GM23338 (cell line): ENCODE results near the gene DOCK1. TPM values are rescaled to one million over a fixed set of nuclear protein-coding genes. Genes with fewer than 3 reads are reported as not detected.

Experiments
- ATAC-seq: fragments of 200-7000 bp; cut with Tn5 transposase; 3 replicates; pipeline ENCODE4 v1.9.1; 2020
- DNase-seq: peaks from one replicate; pipeline ENCODE4 v3.0.0-alpha.2; 2015; ENCODE audit warnings: low spot score
- H2AFZ ChIP-seq: fragments of 200-600 bp; sonication (generic); 2 replicates; pipeline ENCODE4 v1.8.0; 2016; ENCODE audit warnings: antibody characterized with exemption, mild to moderate bottlenecking, moderate library complexity
- H3F3A ChIP-seq: fragments of 200-600 bp; sonication (generic); replicated peaks from 2 replicates; pipeline ENCODE4 v1.8.0; 2017; ENCODE audit warnings: antibody characterized with exemption, mixed run types, low read depth
- H3K27ac ChIP-seq: fragments of 200-600 bp; sonication (generic); 2 replicates; pipeline ENCODE4 v1.6.1; 2016; ENCODE audit warnings: low read depth
- H3K27me3 ChIP-seq: fragments of 200-600 bp; sonication (generic); 2 replicates; pipeline ENCODE4 v1.8.0; 2016; ENCODE audit warnings: mild to moderate bottlenecking, mixed run types, moderate library complexity; ENCODE audit not compliant: insufficient read depth
- H3K36me3 ChIP-seq: fragments of 200-600 bp; sonication (generic); 2 replicates; pipeline ENCODE4 v1.8.0; 2016; ENCODE audit warnings: mild to moderate bottlenecking; ENCODE audit not compliant: insufficient read depth
- H3K4me1 ChIP-seq: fragments of 200-600 bp; sonication (generic); 2 replicates; pipeline ENCODE4 v1.8.0; 2016; ENCODE audit warnings: mild to moderate bottlenecking, moderate library complexity; ENCODE audit not compliant: insufficient read depth
- H3K4me2 ChIP-seq: fragments of 200-600 bp; sonication (generic); 2 replicates; pipeline ENCODE4 v1.7.1; 2017; ENCODE audit warnings: mixed run types
- H3K4me3 ChIP-seq: fragments of 200-600 bp; sonication (generic); 2 replicates; pipeline ENCODE4 v1.6.1; 2016; ENCODE audit warnings: mixed run types
- H3K79me2 ChIP-seq: fragments of 200-600 bp; sonication (generic); replicated peaks from 2 replicates; pipeline ENCODE4 v1.8.0; 2017; ENCODE audit warnings: mild to moderate bottlenecking; ENCODE audit not compliant: insufficient read depth
- H3K9me2 ChIP-seq: fragments of 200-600 bp; sonication (generic); 2 replicates; pipeline ENCODE4 v1.8.0; 2017; ENCODE audit not compliant: insufficient read depth
- H4K20me1 ChIP-seq: fragments of 200-600 bp; sonication (generic); replicated peaks from 2 replicates; pipeline ENCODE4 v1.8.0; 2017; ENCODE audit warnings: mild to moderate bottlenecking; ENCODE audit not compliant: insufficient read depth
- H3K27ac Mint-ChIP-seq: 2 replicates; pipeline ENCODE4 v1.8.0; 2020; ENCODE audit warnings: inconsistent platforms, mild to moderate bottlenecking, moderate library complexity, mixed read lengths
- H3K27me3 Mint-ChIP-seq: 3 replicates; pipeline ENCODE4 v1.8.0; 2022; ENCODE audit warnings: low read depth, mild to moderate bottlenecking, moderate library complexity, mixed read lengths, inconsistent platforms; ENCODE audit not compliant: insufficient read depth, poor library complexity
- H3K36me3 Mint-ChIP-seq: 3 replicates; pipeline ENCODE4 v1.8.0; 2021; ENCODE audit warnings: low read depth, mild to moderate bottlenecking, inconsistent platforms, moderate library complexity, mixed read lengths
- H3K4me1 Mint-ChIP-seq: 3 replicates; pipeline ENCODE4 v1.8.0; 2020; ENCODE audit warnings: mild to moderate bottlenecking, inconsistent platforms, mixed read lengths
- H3K4me3 Mint-ChIP-seq: 3 replicates; pipeline ENCODE4 v1.8.0; 2021; ENCODE audit warnings: moderate library complexity, mild to moderate bottlenecking, inconsistent platforms, mixed read lengths
- H3K9me3 Mint-ChIP-seq: 3 replicates; pipeline ENCODE4 v1.8.0; 2020; ENCODE audit warnings: moderate library complexity, mild to moderate bottlenecking, inconsistent platforms, mixed read lengths
- CREB1 ChIP-seq: fragments of 250-450 bp; sonication (Bioruptor Pico); IDR thresholded peaks from 2 replicates; pipeline ENCODE4 v1.5.0; 2020; ENCODE audit warnings: low read depth, mild to moderate bottlenecking, moderate library complexity
- CTCF ChIP-seq, 2 experiments: fragments of 200-600 bp in 1 of 2; sonication (generic) in 1 of 2; conservative IDR thresholded peaks; 2 replicates each; pipeline versions ENCODE4 v1.5.1 to v1.6.1; 2016 to 2017; ENCODE audit warnings: antibody characterized with exemption in 2 of 2, low read depth in 2 of 2, mild to moderate bottlenecking in 2 of 2, moderate library complexity in 1 of 2
- ETS1 ChIP-seq: IDR thresholded peaks from 2 replicates; pipeline ENCODE4 v1.6.1; 2016; ENCODE audit warnings: antibody characterized with exemption
- JUNB ChIP-seq: IDR thresholded peaks from one replicate; pipeline ENCODE4 v1.6.1; 2016; ENCODE audit warnings: antibody characterized with exemption; ENCODE audit not compliant: unreplicated experiment
- NANOG ChIP-seq: IDR thresholded peaks from 2 replicates; pipeline ENCODE4 v1.6.1; 2016; ENCODE audit warnings: antibody characterized with exemption, borderline replicate concordance
- POLR2AphosphoS5 ChIP-seq: IDR thresholded peaks from 2 replicates; pipeline ENCODE4 v1.6.1; 2016; ENCODE audit warnings: antibody characterized with exemption, low read depth
- STAT1 ChIP-seq: IDR thresholded peaks from one replicate; pipeline ENCODE4 v1.6.1; 2016; ENCODE audit warnings: antibody characterized with exemption; ENCODE audit not compliant: unreplicated experiment
- ZNF114 ChIP-seq: fragments of 250-450 bp; sonication (Bioruptor Pico); IDR thresholded peaks from 2 replicates; pipeline ENCODE4 v1.5.0; 2020; ENCODE audit warnings: mild to moderate bottlenecking, moderate library complexity
- ZNF331 ChIP-seq: fragments of 250-450 bp; sonication (Bioruptor Pico); IDR thresholded peaks from 2 replicates; pipeline ENCODE4 v1.5.0; 2020; ENCODE audit warnings: low read depth, mild to moderate bottlenecking, moderate library complexity
- ZNF462 ChIP-seq: fragments of 250-450 bp; sonication (Bioruptor Pico); IDR thresholded peaks from 2 replicates; pipeline ENCODE4 v1.5.0; 2020; ENCODE audit warnings: mild to moderate bottlenecking, moderate library complexity
- polyA plus RNA-seq: library from polyadenylated mRNA; unstranded; fragments of >200 nt; fragmentation: Nextera tagmentation; extraction: Ambion mirVana; gene quantifications from 2 replicates; pipeline ENCODE4 v1.2.1, GENCODE V29; 2016
- total RNA-seq: library from RNA; depleted of rRNA; stranded (reverse); fragments of >200 nt; shearing (Covaris generic); gene quantifications from 2 replicates; pipeline ENCODE4 v1.2.3, GENCODE V29; 2014

DOCK1 gene
- total and polyA plus RNA-seq, 2 experiments from 2014 or later, result 13.2 to 55.3 TPM

GRCh38 chr10:127275272-127275671, 370.0 kb downstream of the DOCK1 start:
- no peaks in the 10 kb centered on the region for H3F3A ChIP-seq
- H3K4me1 ChIP-seq, result no peaks in the 10 kb centered on the region; the same call in 1 of the 2 replicates
- H3K4me3 ChIP-seq, result no peak overlapping the region
- TF ChIP-seq STAT1 (no peak), CTCF (conservative IDR thresholded peaks at IDR 0.05; ENCODE audit: low read depth in 2 of 2) (no peak), CREB1 (no peak), ZNF331 (CRISPR knock-in tag) (no peak), ZNF114 (CRISPR knock-in tag) (no peak), ZNF462 (CRISPR knock-in tag) (no peak), POLR2AphosphoS5 (no peak), ETS1 (no peak), JUNB (no peak), NANOG (no peak)
- peaks cover 15% of the 10 kb centered on the region for H3K9me3 Mint-ChIP-seq
- no peak overlapping the region for H2AFZ ChIP-seq
- H3K36me3 Mint-ChIP-seq, result peaks cover 42% of the 10 kb centered on the region
- peaks cover 3% of the 10 kb centered on the region; the same call in 1 of the 2 replicates for H3K36me3 ChIP-seq
- H3K27me3 ChIP-seq, result no peaks in the 10 kb centered on the region
- no peak for DNase-seq
- no peak overlapping the region for H3K27ac Mint-ChIP-seq
- H3K4me3 Mint-ChIP-seq, result no peak overlapping the region
- H3K4me2 ChIP-seq, result no peak overlapping the region
- no peaks in the 10 kb centered on the region for H4K20me1 ChIP-seq
- H3K27ac ChIP-seq, result no peak overlapping the region
- H3K4me1 Mint-ChIP-seq, result peaks cover 13% of the 10 kb centered on the region; the same call in 2 of the 3 replicates
- H3K79me2 ChIP-seq, result no peaks in the 10 kb centered on the region
- ATAC-seq, result no peak
- no peaks in the 10 kb centered on the region for H3K27me3 Mint-ChIP-seq
- H3K9me2 ChIP-seq, result no peaks in the 10 kb centered on the region; the same call in 1 of the 2 replicates
